DOHH2 (cell line): Measurements from ENCODE around the gene REEP1.

Source experiments
- H3F3A ChIP-seq: fragments of 200-600 bp; sonication (generic), shearing (Covaris generic); 2 replicates; pipeline ENCODE4 v1.6.0; 2016; ENCODE audit warnings: antibody characterized with exemption, mild to moderate bottlenecking; ENCODE audit not compliant: control insufficient read depth, insufficient read depth
- H3K27ac ChIP-seq: fragments of 200-600 bp; sonication (generic); 2 replicates; pipeline ENCODE4 v1.5.1; 2014; ENCODE audit warnings: low read depth, mild to moderate bottlenecking, low read length, moderate library complexity
- H3K27me3 ChIP-seq: fragments of 200-600 bp; sonication (generic); 2 replicates; pipeline ENCODE4 v1.6.1; 2014; ENCODE audit warnings: mild to moderate bottlenecking, low read length, mixed read lengths; ENCODE audit not compliant: control insufficient read depth
- H3K36me3 ChIP-seq: fragments of 200-600 bp; sonication (generic); 2 replicates; pipeline ENCODE4 v1.6.1; 2014; ENCODE audit warnings: mild to moderate bottlenecking, low read length, moderate library complexity, mixed read lengths; ENCODE audit not compliant: control insufficient read depth
- H3K4me1 ChIP-seq: fragments of 200-600 bp; sonication (generic); 2 replicates; pipeline ENCODE4 v1.6.1; 2014; ENCODE audit warnings: mild to moderate bottlenecking, low read length, mixed read lengths; ENCODE audit not compliant: control insufficient read depth
- H3K4me2 ChIP-seq: fragments of 200-600 bp; sonication (generic); 2 replicates; pipeline ENCODE4 v1.6.0; 2014; ENCODE audit warnings: mild to moderate bottlenecking, low read length, moderate library complexity
- H3K4me3 ChIP-seq: fragments of 200-600 bp; sonication (generic); 2 replicates; pipeline ENCODE4 v1.5.1; 2014; ENCODE audit warnings: mild to moderate bottlenecking, low read length, mixed read lengths
- H3K79me2 ChIP-seq: fragments of 200-600 bp; sonication (generic); 2 replicates; pipeline ENCODE4 v1.6.1; 2014; ENCODE audit warnings: mild to moderate bottlenecking, low read length, mixed read lengths; ENCODE audit not compliant: control insufficient read depth
- H3K9me2 ChIP-seq: fragments of 200-600 bp; sonication (generic); replicated peaks from 2 replicates; pipeline ENCODE4 v1.6.1; 2014; ENCODE audit warnings: mild to moderate bottlenecking, low read length, mixed read lengths; ENCODE audit not compliant: control insufficient read depth
- H3K9me3 ChIP-seq: fragments of 200-600 bp; sonication (generic); 2 replicates; pipeline ENCODE4 v1.6.1; 2014; ENCODE audit warnings: antibody characterized with exemption, low read length, mixed read lengths; ENCODE audit not compliant: control insufficient read depth, insufficient read depth
- H4K20me1 ChIP-seq: fragments of 200-600 bp; sonication (generic); 2 replicates; pipeline ENCODE4 v1.6.0; 2014; ENCODE audit warnings: low read depth, mild to moderate bottlenecking, antibody characterized with exemption, low read length, moderate library complexity; ENCODE audit not compliant: control insufficient read depth, insufficient read depth
- CTCF ChIP-seq: fragments of 200-600 bp; sonication (generic); IDR thresholded peaks from one replicate; pipeline ENCODE4 v1.5.1; 2014; ENCODE audit warnings: antibody characterized with exemption, mild to moderate bottlenecking, low read depth, low read length; ENCODE audit not compliant: poor library complexity, severe bottlenecking
- EZH2phosphoT487 ChIP-seq: fragments of 200-600 bp; sonication (generic); IDR thresholded peaks from 2 replicates; pipeline ENCODE4 v1.6.1; 2017; ENCODE audit warnings: borderline replicate concordance, mild to moderate bottlenecking, antibody characterized with exemption, low read length, moderate library complexity, mixed read lengths

Gene REEP1

GRCh38 chr2:86357392-86357963 is 20.1 kb upstream of the REEP1 start:
- no peaks in the 10 kb centered on the region for H3F3A ChIP-seq
- no peak overlapping the region for H3K4me3 ChIP-seq
- TF ChIP-seq CTCF, result no peak
- TF ChIP-seq EZH2phosphoT487, result no peak
- no peak overlapping the region for H3K27ac ChIP-seq
- no peak overlapping the region for H3K4me2 ChIP-seq
- H3K9me3 ChIP-seq, result no peaks in the 10 kb centered on the region
- no peaks in the 10 kb centered on the region for H4K20me1 ChIP-seq
- no peaks in the 10 kb centered on the region; the same call in 1 of the 2 replicates for H3K27me3 ChIP-seq
- H3K36me3 ChIP-seq, result no peaks in the 10 kb centered on the region
- H3K4me1 ChIP-seq, result 0 out of 2 replicates have a peak, but pooled peaks cover 3% of the 10 kb centered on the region
- no peaks in the 10 kb centered on the region for H3K9me2 ChIP-seq
- H3K79me2 ChIP-seq, result no peaks in the 10 kb centered on the region

- Histone ChIP-seq H3K36me3 (no peaks in the 10 kb centered on the region), H3K4me3 (no peak overlapping the region), H4K20me1 (no peaks in the 10 kb centered on the region)
Observed at GRCh38 chr2:86352727-86353221, 15.3 kb upstream of the REEP1 start.

GRCh38 chr2:86352137-86352726 is 14.8 kb upstream of the REEP1 start:
- Histone ChIP-seq H3K27ac (no peak overlapping the region), H3F3A (no peaks in the 10 kb centered on the region), H4K20me1 (no peaks in the 10 kb centered on the region), H3K4me1 (no peaks in the 10 kb centered on the region), H3K4me2 (no peak overlapping the region), H3K4me3 (no peak overlapping the region), H3K36me3 (no peaks in the 10 kb centered on the region), H3K27me3 (peaks cover 2% of the 10 kb centered on the region), H3K9me2 (no peaks in the 10 kb centered on the region), H3K9me3 (no peaks in the 10 kb centered on the region), H3K79me2 (no peaks in the 10 kb centered on the region)
- no peak for TF ChIP-seq CTCF
- TF ChIP-seq EZH2phosphoT487, result no peak

More at GRCh38 chr2:86352727-86353221, 15.3 kb upstream of the REEP1 start:
- no peaks in the 10 kb centered on the region for H3K9me3 ChIP-seq
- peaks cover 2% of the 10 kb centered on the region; the same call in 1 of the 2 replicates for H3K27me3 ChIP-seq
- H3K4me2 ChIP-seq, result no peak overlapping the region
- H3K9me2 ChIP-seq, result no peaks in the 10 kb centered on the region
- no peaks in the 10 kb centered on the region for H3F3A ChIP-seq
- no peak for TF ChIP-seq CTCF
- TF ChIP-seq EZH2phosphoT487, result no peak
- no peak overlapping the region for H3K27ac ChIP-seq
- H3K4me1 ChIP-seq, result no peaks in the 10 kb centered on the region
- no peaks in the 10 kb centered on the region for H3K79me2 ChIP-seq
